GM12878 (cell line): ENCODE results near the gene RPS8. TPM values are rescaled to one million over a fixed set of nuclear protein-coding genes. Genes with fewer than 3 reads are reported as not detected.

Experiments
- ATAC-seq: fragments of 200-7000 bp; cut with Tn5 transposase; 3 replicates; pipeline ENCODE4 v1.9.1; 2020; ENCODE audit warnings: mild to moderate bottlenecking, moderate library complexity
- BruUV-seq: library from RNA; stranded (reverse); fragments of 400-500 nt; replicated peaks from 2 replicates; lab custom pipeline; 2021; lab: Mats Ljungman, UMichigan
- CTCF ChIA-PET: fragments of 300-600 bp; sonication (Branson Sonifier 250); formaldehyde crosslinking; extraction: SDS; loops from one replicate; lab custom pipeline; 2021; ENCODE audit warnings: inconsistent platforms; lab: Yijun Ruan, JAX
- POLR2A ChIA-PET: fragments of 350-600 bp; formaldehyde crosslinking; extraction: SDS; loops from one replicate; lab custom pipeline; 2021; ENCODE audit warnings: inconsistent platforms; lab: Charles Lee
- RAD21 ChIA-PET: fragments of 300-600 bp; sonication (Branson Sonifier 250); formaldehyde crosslinking; loops from one replicate; lab custom pipeline; 2023; ENCODE audit warnings: antibody characterized with exemption; ENCODE audit not compliant: unreplicated experiment; lab: Charles Lee
- SMC1A ChIA-PET: fragments of 300-600 bp; sonication (Branson Sonifier 250); formaldehyde crosslinking; loops from one replicate; lab custom pipeline; 2023; ENCODE audit not compliant: unreplicated experiment, uncharacterized antibody; lab: Charles Lee
- DNase-seq: peaks from one replicate; pipeline ENCODE4 v3.0.0-alpha.2; 2011; ENCODE audit warnings: low read depth, low spot score
- FAIRE-seq: peaks from 3 replicates; lab custom pipeline; 2011; peaks lifted over from hg19 to GRCh38; lab: Jason Lieb, UNC
- H2AFZ ChIP-seq: 2 replicates; pipeline ENCODE4 v1.6.0; 2011; ENCODE audit warnings: low read depth, low read length, control low read depth; ENCODE audit not compliant: control insufficient read depth
- H3K27ac ChIP-seq: 2 replicates; pipeline ENCODE4 v1.5.1; 2011; ENCODE audit warnings: control low read depth; ENCODE audit not compliant: control insufficient read depth, insufficient read depth
- H3K27me3 ChIP-seq, 2 experiments: replicated peaks in 1 of 2; 2 replicates each; pipeline versions ENCODE4 v1.6.0 to v1.6.1; 2011; ENCODE audit warnings: low read length in 1 of 2; ENCODE audit not compliant: control insufficient read depth in 2 of 2, insufficient read depth in 2 of 2
- H3K36me3 ChIP-seq, 2 experiments: 2 replicates each; pipeline ENCODE4 v1.5.1; 2011; ENCODE audit warnings: low read length in 1 of 2; ENCODE audit not compliant: control insufficient read depth in 2 of 2, insufficient read depth in 2 of 2
- H3K4me1 ChIP-seq: 2 replicates; pipeline ENCODE4 v1.6.1; 2011; ENCODE audit warnings: mild to moderate bottlenecking, low read length, moderate library complexity, mixed read lengths; ENCODE audit not compliant: control insufficient read depth, insufficient read depth
- H3K4me2 ChIP-seq: 2 replicates; pipeline ENCODE4 v1.6.0; 2011; ENCODE audit warnings: control low read depth; ENCODE audit not compliant: control insufficient read depth, insufficient read depth
- H3K4me3 ChIP-seq: fragments of 200-600 bp; sonication (generic); 2 replicates; pipeline ENCODE4 v1.5.1; 2016
- H3K79me2 ChIP-seq: 2 replicates; pipeline ENCODE4 v1.6.0; 2011; ENCODE audit warnings: low read length; ENCODE audit not compliant: control insufficient read depth, insufficient read depth
- H3K9ac ChIP-seq: 2 replicates; pipeline ENCODE4 v1.8.0; 2011; ENCODE audit warnings: low read length, control low read depth, mixed read lengths; ENCODE audit not compliant: control insufficient read depth, insufficient read depth
- H3K9me3 ChIP-seq: replicated peaks from 3 replicates; pipeline ENCODE4 v1.5.1; 2011; ENCODE audit warnings: mild to moderate bottlenecking, low read length; ENCODE audit not compliant: control insufficient read depth, insufficient read depth
- H4K20me1 ChIP-seq: 2 replicates; pipeline ENCODE4 v1.6.0; 2011; ENCODE audit not compliant: control insufficient read depth, insufficient read depth
- BCL11A ChIP-seq: IDR thresholded peaks from 2 replicates; pipeline ENCODE4 v1.6.1; 2011; ENCODE audit warnings: low read depth, low read length
- CTCF ChIP-seq, 3 experiments: IDR thresholded peaks in 2 of 3; conservative IDR thresholded peaks in 1 of 3; 2 replicates each; pipeline ENCODE4 v1.5.1; 2011; ENCODE audit warnings: low read depth in 3 of 3, low read length in 3 of 3, mild to moderate bottlenecking in 3 of 3, control low read depth in 2 of 3, moderate library complexity in 2 of 3, inconsistent platforms in 1 of 3, mixed read lengths in 1 of 3; ENCODE audit not compliant: control insufficient read depth in 2 of 3, insufficient read depth in 1 of 3; ENCODE audit errors: extremely low read depth in 1 of 3
- FOXK2 ChIP-seq: fragments of 450-650 bp; IDR thresholded peaks from 2 replicates; pipeline ENCODE4 v1.6.1; 2017; ENCODE audit warnings: mild to moderate bottlenecking, moderate library complexity
- GATAD2B ChIP-seq: fragments of 450-650 bp; conservative IDR thresholded peaks from 2 replicates; pipeline ENCODE4 v1.6.1; 2017; ENCODE audit warnings: low read depth, mild to moderate bottlenecking, moderate library complexity
- PAX8 ChIP-seq: fragments of 450-650 bp; IDR thresholded peaks from 2 replicates; pipeline ENCODE4 v1.6.1; 2017; ENCODE audit warnings: mild to moderate bottlenecking, moderate library complexity
- POLR2A ChIP-seq: IDR thresholded peaks from 2 replicates; pipeline ENCODE4 v1.6.1; 2011; ENCODE audit warnings: low read depth, mild to moderate bottlenecking, low read length
- ZBTB33 ChIP-seq: fragments of 450-650 bp; IDR thresholded peaks from 2 replicates; pipeline ENCODE4 v1.6.1; 2017; ENCODE audit warnings: mild to moderate bottlenecking
- ZNF217 ChIP-seq: fragments of 450-650 bp; IDR thresholded peaks from 2 replicates; pipeline ENCODE4 v1.6.1; 2017; ENCODE audit warnings: antibody characterized with exemption, mild to moderate bottlenecking
- ZNF592 ChIP-seq: fragments of 450-650 bp; IDR thresholded peaks from 2 replicates; pipeline ENCODE4 v1.6.1; 2017; ENCODE audit warnings: mild to moderate bottlenecking, moderate library complexity
- WGBS: methylation state at CpG from one replicate; pipeline ENCODE4 v1.1.6; 2016; ENCODE audit warnings: low lambda C conversion rate; ENCODE audit not compliant: insufficient replicate concordance, insufficient coverage; ENCODE audit errors: missing lambda C conversion rate; 5-methylcytosine and 5-hydroxymethylcytosine counted together
- in situ Hi-C: fragments of 300-500 bp; cut with MboI; formaldehyde crosslinking; loops from 9 replicates; pipeline ENCODE4 v1.14.3; 2018; ENCODE audit warnings: mixed read lengths
- intact Hi-C: fragments of 100-400 bp; cut with micrococcal nuclease; formaldehyde crosslinking; loops from one replicate; pipeline ENCODE4 v1.14.2; 2022; ENCODE audit not compliant: unreplicated experiment
- polyA plus RNA-seq, 11 experiments: library from polyadenylated mRNA; depleted of rRNA in 4 of 11; unstranded in 6 of 11; stranded (reverse) in 5 of 11; fragments of >200 nt; fragmentation: Nextera tagmentation in 4 of 11; fragmentation: Illumina TruSeq in 1 of 11; extraction: Ambion mirVana in 4 of 11; extraction: Trizol in 1 of 11; gene quantifications; 1 replicate in 1 of 11; 2 replicates in 10 of 11; pipeline versions ENCODE4 v1.2.1 to v1.2.3, GENCODE V29; 2011 to 2016; ENCODE audit warnings: inconsistent platforms in 2 of 11, missing spikeins in 2 of 11, low read depth in 1 of 11
- total RNA-seq, 4 experiments: library from RNA; depleted of rRNA in 3 of 4; stranded (reverse); fragments of >200 nt in 3 of 4; fragmentation: Illumina TruSeq in 1 of 4; extraction: Trizol in 1 of 4; gene quantifications; 2 replicates each; pipeline versions ENCODE4 v1.2.1 to v1.2.3, GENCODE V29; 2013 to 2021

The RPS8 gene
- total and polyA plus RNA-seq, 10 of the 15 experiments (the other 5 are each of a cell fraction or from before 2014, with no cell fraction given): 1,296 to 3,461 (median 2,877) TPM

- no peaks in the 10 kb centered on the region for H4K20me1 ChIP-seq
- H3K4me2 ChIP-seq: no peak overlapping the region; the same call in 1 of the 2 replicates
- H2AFZ ChIP-seq: no peak overlapping the region
- no peaks in the 10 kb centered on the region for H3K9me3 ChIP-seq
- 0 out of 2 replicates have a peak overlapping the region, but pooled peaks have one; percentile 75 for H3K9ac ChIP-seq
- RAD21 ChIA-PET: no interaction called here
- SMC1A ChIA-PET: no interaction called here
- H3K4me3 ChIP-seq: no peak overlapping the region
- TF ChIP-seq FOXK2: no peak
- no peak for TF ChIP-seq CTCF (IDR thresholded peaks at IDR 0.05 in 2 of 3, conservative IDR thresholded peaks at IDR 0.05 in 1 of 3; ENCODE audit: control insufficient read depth in 2 of 3, extremely low read depth in 1 of 3, insufficient read depth in 1 of 3, low read depth in 3 of 3, low read length in 3 of 3)
- TF ChIP-seq PAX8: no peak
- TF ChIP-seq BCL11A: no peak
- 0 out of 2 replicates have a peak, but pooled peaks have one; percentile 35 for TF ChIP-seq ZBTB33
- no peak for TF ChIP-seq ZNF592
- no peak for TF ChIP-seq ZNF217
- peak; percentile 62; the same call in 1 of the 2 replicates for TF ChIP-seq POLR2A
- 0 out of 2 replicates have a peak, but pooled peaks have one; percentile 42 for TF ChIP-seq GATAD2B
- TF ChIP-seq, all 136 proteins: peak for 3
- ChIA-PET POLR2A (interaction anchor here (0.6 to 5.1 kb wide), 2 partner anchors 12 to 456 kb away, joined by 3 to 51 read pairs; no protein-coding TSS in a partner anchor), CTCF (interaction anchor here (0.9 to 4.1 kb wide), 2 partner anchors 13 kb away, joined by 3 to 36 read pairs; no protein-coding TSS in a partner anchor)
- in situ Hi-C loops: loop anchor here (5.0 kb wide), 1 partner anchor 74 kb away; the partner anchor contains the start of gene RNU5D-1
- DNase-seq (no peak), ATAC-seq (no peak), FAIRE-seq (no peak)
- H3K27ac ChIP-seq: peak overlapping the region; percentile 95
- BruUV-seq: no TSS peak
- intact Hi-C loops: no loop called here
- peaks cover 12% of the 10 kb centered on the region for H3K79me2 ChIP-seq
- H3K27me3 ChIP-seq: no peaks in the 10 kb centered on the region
- peaks cover 6 to 9% of the 10 kb centered on the region in 2 experiments for H3K36me3 ChIP-seq
- peaks cover 59% of the 10 kb centered on the region for H3K4me1 ChIP-seq
- 97% methylated on average over 66 of the region's 70 CpGs for WGBS
Observed at GRCh38 chr1:44806025-44806703, 30.8 kb downstream of the RPS8 start.
